ENCODE results near the gene PHF11.
"Not testable (repeated sequence)": the region's sequence is repeated elsewhere in the genome, so short reads cannot be mapped to it uniquely, and the experiment has no call there.

GRCh38 chr13:49565461-49565860, 69.7 kb downstream of the PHF11 start:
- not testable (repeated sequence) for TF ChIP-seq USF2 (IDR thresholded peaks at IDR 0.05; ENCODE audit: low read depth, low read length); USF2 (CRISPR knock-in tag; IDR thresholded peaks at IDR 0.05; ENCODE audit: borderline replicate concordance); RXRB (CRISPR knock-in tag; IDR thresholded peaks at IDR 0.05; ENCODE audit: borderline replicate concordance); MAFK (conservative IDR thresholded peaks at IDR 0.05 in 1 of 2, IDR thresholded peaks at IDR 0.05 in 1 of 2; ENCODE audit: low read length in 2 of 2); MEF2D (CRISPR knock-in tag; IDR thresholded peaks at IDR 0.05); MTF2 (CRISPR knock-in tag; IDR thresholded peaks at IDR 0.05; ENCODE audit: borderline replicate concordance); CTCF (CRISPR knock-in tag; IDR thresholded peaks at IDR 0.05); KLF6 (CRISPR knock-in tag; IDR thresholded peaks at IDR 0.05); POGK (CRISPR knock-in tag; conservative IDR thresholded peaks at IDR 0.05)

All from HepG2 (cell line).